Right ventricle myocardium superior (tissue), 1 donor: ENCODE data around the gene KRTAP9-6. TPM values are rescaled to one million over a fixed set of nuclear protein-coding genes. Genes with fewer than 3 reads are reported as not detected.
"Not testable (repeated sequence)": the region's sequence is repeated elsewhere in the genome, so short reads cannot be mapped to it uniquely, and the experiment has no call there.

ENCODE experiments used
- ATAC-seq: fragments of 200-7000 bp; cut with Tn5 transposase; one replicate; pipeline ENCODE4 v1.9.1; 2020; ENCODE audit warnings: mild to moderate bottlenecking; ENCODE audit not compliant: poor library complexity
- DNase-seq: peaks from one replicate; pipeline ENCODE4 v3.0.0-alpha.2; 2020
- intact Hi-C: fragments of 100-400 bp; cut with DNase I; formaldehyde crosslinking; loops from one replicate; pipeline ENCODE4 v1.11.2; 2022
- long read RNA-seq: library from polyadenylated mRNA; unstranded; transcript quantifications from one replicate; pipeline ENCODE4 v2.0.0, GENCODE V29; 2021
- total RNA-seq: library from RNA; stranded (reverse); fragmentation: NEBNext Ultra II Directional; extraction: Animal tissue kit (Norgen Biotek cat#: 25700); gene quantifications from one replicate; pipeline ENCODE4 v1.2.1, GENCODE V29; 2021
- donor health status: DM: no; HTN: yes; CAD: no; lungs with severe emphysema.

The KRTAP9-6 gene, protein sequence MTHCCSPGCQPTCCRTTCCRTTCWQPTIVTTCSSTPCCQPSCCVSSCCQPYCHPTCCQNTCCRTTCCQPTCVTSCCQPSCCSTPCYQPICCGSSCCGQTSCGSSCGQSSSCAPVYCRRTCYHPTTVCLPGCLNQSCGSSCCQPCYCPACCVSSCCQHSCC
- not detected for total RNA-seq
- long read RNA-seq = 0 reads

DNA sequence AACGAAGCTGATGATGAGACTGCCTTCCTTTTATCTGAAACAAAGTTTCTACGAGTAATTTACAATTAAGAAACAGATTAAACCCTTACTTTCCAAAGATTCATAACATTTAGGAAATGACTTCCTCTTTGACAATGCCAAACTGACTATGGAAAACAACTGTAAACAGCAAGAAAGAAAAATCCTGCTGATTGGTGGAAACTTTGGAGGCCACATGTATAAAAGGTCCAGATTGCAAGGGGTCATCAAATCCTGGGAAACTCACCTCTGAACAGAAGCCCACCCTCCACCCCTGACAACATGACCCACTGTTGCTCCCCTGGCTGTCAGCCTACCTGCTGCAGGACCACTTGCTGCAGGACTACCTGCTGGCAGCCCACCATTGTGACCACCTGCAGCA is at the start of gene KRTAP9-6:
Gene KRTAP9-6, plus strand, starts transcription at position 301 of the 400 bp plus-strand sequence. Its CDS starts 0 bp downstream, at position 301.
- ATAC-seq = no peak
- intact Hi-C loops = no loop called here
- DNase-seq = no peak

DNA sequence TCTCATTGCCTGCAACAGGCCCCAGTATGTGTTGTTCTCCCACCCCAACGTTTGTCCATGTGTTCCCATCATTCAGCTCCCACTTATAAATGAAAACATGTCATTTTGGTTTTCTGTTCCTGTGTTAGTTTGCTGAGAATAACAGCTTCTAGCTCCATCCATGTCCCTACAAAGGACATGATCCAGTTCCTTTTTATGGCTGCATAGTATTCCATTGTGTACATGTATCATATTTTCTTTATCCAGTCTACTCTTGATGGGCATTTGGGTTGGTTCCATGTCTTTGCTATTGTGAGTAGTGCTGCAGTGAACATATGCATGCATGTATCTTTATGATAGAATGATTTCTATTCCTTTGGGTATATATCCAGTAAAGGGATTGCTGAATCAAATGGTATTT is 49.5 kb upstream of the KRTAP9-6 start:
- intact Hi-C loops = no loop called here
- DNase-seq (no peak), ATAC-seq (no peak)

GRCh38 chr17:41223821-41224220 is 41.4 kb upstream of the KRTAP9-6 start:
- ATAC-seq (no peak), DNase-seq (no peak)
- intact Hi-C loops = no loop called here

- ATAC-seq (no peak), DNase-seq (no peak)
- intact Hi-C loops = no loop called here
Observed at GRCh38 chr17:41226051-41226450, 39.1 kb upstream of the KRTAP9-6 start.

DNA sequence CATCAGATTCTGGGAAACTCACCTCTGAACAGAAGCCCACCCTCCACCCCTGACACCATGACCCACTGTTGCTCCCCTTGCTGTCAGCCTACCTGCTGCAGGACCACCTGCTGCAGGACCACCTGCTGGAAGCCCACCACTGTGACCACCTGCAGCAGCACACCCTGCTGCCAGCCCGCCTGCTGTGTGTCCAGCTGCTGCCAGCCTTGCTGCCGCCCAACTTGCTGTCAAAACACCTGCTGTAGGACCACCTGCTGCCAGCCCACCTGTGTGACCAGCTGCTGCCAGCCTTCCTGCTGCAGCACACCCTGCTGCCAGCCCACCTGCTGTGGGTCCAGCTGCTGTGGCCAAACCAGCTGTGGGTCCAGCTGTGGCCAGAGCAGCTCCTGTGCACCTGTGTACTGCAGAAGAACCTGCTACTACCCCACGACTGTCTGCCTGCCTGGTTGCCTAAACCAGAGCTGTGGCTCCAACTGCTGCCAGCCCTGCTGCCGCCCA is 38.5 kb upstream of the KRTAP9-6 start, which contains the start of gene KRTAP9-2:
Gene KRTAP9-2, plus strand, starts transcription at position 51 of the 498 bp plus-strand sequence. Its CDS starts 7 bp downstream, at position 58.
- ATAC-seq, intact Hi-C loops: not testable (repeated sequence)

GRCh38 chr17:41230094-41230493 is 35.1 kb upstream of the KRTAP9-6 start:
- ATAC-seq = no peak
- intact Hi-C loops = no loop called here
- DNase-seq = no peak

More for the DNA sequence above, 38.5 kb upstream of the KRTAP9-6 start, which contains the start of gene KRTAP9-2:
- DNase-seq = not testable (repeated sequence)

DNA sequence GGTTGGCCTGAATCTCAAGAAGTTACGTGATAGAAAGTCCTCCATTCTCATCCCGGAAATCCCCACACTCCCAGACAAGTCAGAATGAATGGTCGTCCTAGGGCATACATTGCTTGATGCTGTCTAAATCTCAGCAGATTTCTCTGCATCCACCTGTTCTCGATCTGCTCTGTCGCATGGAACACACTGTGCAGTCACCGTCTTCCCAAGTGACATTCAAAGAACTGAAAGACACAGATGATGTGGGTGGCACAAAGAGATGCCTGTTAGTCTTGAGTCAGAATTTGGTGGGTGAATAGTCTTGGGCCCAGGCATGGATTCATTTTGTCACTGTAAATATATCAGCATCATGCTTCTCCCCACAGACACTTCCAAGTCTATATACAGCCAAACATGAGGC is 33.4 kb upstream of the KRTAP9-6 start:
- ATAC-seq = no peak
- DNase-seq = no peak
- intact Hi-C loops = no loop called here

GRCh38 chr17:41232399-41233105 is 32.6 kb upstream of the KRTAP9-6 start, which contains the start of gene KRTAP9-3:
KRTAP9-3 (plus strand) TSS chr17:41232449; CDS start chr17:41232502, 53 bp downstream.
- ATAC-seq, intact Hi-C loops, DNase-seq: not testable (repeated sequence)

DNA sequence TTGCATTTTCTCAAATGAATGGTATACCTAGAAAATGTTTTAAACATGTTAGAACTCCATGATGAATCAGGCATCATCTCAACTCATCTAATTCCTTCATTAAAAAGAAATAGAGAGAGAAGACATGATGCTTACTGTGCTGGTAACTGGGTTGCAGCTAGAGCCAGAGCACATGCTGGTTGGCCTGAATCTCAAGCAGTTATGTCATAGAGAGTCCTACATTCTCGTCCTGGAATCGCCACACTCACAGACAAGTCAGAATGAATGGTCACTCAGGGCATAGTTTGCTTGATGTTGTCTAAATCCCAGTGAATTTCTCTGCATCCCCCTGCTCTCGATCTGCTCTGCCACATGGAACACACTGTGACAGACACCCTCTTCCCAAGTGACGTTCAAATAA is 28.1 kb upstream of the KRTAP9-6 start:
- DNase-seq, intact Hi-C loops, ATAC-seq: not testable (repeated sequence)

DNA sequence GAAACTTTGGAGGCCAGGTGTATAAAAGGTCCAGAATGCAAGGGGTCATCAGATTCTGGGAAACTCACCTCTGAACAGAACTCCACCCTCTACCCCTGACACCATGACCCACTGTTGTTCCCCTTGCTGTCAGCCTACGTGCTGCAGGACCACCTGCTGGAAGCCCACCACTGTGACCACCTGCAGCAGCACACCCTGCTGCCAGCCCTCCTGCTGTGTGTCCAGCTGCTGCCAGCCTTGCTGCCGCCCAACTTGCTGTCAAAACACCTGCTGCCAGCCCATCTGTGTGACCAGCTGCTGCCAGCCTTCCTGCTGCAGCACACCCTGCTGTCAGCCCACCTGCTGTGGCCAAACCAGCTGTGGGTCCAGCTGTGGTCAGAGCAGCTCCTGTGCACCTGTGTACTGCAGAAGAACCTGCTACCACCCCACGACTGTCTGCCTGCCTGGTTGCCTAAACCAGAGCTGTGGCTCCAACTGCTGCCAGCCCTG is 27.2 kb upstream of the KRTAP9-6 start, which contains the start of gene KRTAP9-8:
Gene KRTAP9-8, plus strand, starts transcription at position 51 of the 489 bp plus-strand sequence. Its CDS starts 53 bp downstream, at position 104.
- intact Hi-C loops, ATAC-seq: not testable (repeated sequence)

GRCh38 chr17:41246995-41247787 is 18.0 kb upstream of the KRTAP9-6 start:
- ATAC-seq, intact Hi-C loops, DNase-seq: not testable (repeated sequence)

More for the DNA sequence above, 27.2 kb upstream of the KRTAP9-6 start, which contains the start of gene KRTAP9-8:
- DNase-seq = not testable (repeated sequence)

DNA sequence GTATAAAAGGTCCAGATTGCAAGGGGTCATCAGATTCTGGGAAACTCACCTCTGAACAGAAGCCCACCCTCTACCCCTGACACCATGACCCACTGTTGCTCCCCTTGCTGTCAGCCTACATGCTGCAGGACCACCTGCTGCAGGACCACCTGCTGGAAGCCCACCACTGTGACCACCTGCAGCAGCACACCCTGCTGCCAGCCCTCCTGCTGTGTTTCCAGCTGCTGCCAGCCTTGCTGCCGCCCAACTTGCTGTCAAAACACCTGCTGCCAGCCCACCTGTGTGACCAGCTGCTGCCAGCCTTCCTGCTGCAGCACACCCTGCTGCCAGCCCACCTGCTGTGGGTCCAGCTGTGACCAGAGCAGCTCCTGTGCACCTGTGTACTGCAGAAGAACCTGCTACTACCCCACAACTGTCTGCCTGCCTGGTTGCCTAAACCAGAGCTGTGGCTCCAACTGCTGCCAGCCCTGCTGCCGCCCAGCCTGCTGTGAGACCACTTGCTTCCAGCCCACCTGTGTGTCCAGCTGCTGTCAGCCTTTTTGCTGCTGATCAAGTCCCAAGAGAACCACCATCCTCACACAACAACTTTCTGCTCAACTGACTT is 15.4 kb upstream of the KRTAP9-6 start, which contains the start of gene KRTAP9-4:
Gene KRTAP9-4, plus strand, starts transcription at position 51 of the 604 bp plus-strand sequence. Its CDS starts 34 bp downstream, at position 85.
- intact Hi-C loops, DNase-seq, ATAC-seq: not testable (repeated sequence)

DNA sequence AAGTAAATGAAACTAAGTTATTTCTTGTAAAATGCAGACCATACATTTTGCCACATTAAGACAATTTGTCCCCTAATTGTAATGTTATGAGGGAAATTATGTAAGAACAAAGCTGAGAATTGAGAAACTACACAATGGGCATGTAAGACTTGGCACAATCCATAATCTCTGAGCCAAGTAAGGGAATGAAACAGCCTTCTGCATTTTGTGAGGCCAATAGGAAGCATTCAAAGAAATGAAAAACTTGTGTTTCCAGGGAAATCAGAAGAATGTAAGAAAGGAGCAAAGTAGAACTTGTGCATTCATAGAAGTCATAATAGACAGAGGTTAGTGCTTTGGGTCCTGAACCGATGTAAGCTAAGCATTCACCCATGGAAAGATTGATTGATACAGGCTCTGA is 13.9 kb upstream of the KRTAP9-6 start:
- intact Hi-C loops = no loop called here
- no peak for DNase-seq
- ATAC-seq = no peak

DNA sequence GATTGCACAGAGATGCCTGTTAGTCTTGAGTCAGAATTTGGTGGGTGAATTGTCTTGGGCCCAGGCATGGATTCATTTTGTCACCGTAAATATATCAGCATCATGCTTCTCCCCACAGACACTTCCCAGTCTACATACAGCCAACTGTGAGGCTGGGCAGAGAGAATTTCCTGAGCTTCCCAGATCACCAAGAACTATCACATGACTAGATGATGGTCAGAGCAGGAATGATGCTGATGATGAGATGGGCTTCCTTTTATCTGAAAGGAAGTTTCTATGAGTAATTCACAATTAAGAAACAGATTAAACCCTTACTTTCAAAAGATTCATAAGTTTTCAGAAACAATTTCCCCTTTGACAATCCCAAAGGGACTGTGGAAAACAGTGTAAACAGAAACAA is 10.3 kb upstream of the KRTAP9-6 start:
- no peak for ATAC-seq
- intact Hi-C loops = no loop called here
- DNase-seq = no peak

DNA sequence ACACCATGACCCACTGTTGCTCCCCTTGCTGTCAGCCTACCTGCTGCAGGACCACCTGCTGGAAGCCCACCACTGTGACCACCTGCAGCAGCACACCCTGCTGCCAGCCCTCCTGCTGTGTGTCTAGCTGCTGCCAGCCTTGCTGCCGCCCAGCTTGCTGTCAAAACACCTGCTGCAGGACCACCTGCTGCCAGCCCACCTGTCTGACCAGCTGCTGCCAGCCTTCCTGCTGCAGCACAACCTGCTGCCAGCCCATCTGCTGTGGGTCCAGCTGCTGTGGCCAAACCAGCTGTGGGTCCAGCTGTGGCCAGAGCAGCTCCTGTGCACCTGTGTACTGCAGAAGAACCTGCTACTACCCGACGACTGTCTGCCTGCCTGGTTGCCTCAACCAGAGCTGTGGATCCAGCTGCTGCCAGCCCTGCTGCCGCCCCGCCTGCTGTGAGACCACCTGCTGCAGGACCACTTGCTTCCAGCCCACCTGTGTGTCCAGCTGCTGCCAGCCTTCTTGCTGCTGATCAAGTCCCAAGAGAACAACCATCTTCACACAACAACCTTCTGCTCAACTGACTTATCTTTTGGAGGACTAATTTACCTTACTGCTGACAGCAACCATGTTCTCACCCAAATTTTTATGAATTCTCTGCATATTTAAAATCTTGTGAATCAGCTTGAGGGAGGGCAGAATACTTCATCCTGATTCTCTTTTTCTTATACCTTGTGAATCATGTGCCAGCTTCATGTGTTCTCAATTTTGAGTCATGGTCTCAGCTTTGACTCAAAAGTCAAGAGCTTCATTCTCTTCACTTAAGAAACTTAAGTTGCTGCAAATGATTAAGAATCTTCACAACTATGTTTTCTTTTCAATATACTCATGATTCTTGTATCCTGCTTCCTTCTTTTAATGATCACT is 9.5 kb upstream of the KRTAP9-6 start, which contains the start of gene KRTAP9-9:
Gene KRTAP9-9, plus strand, starts transcription at position 4 of the 910 bp plus-strand sequence.
- intact Hi-C loops, DNase-seq, ATAC-seq: not testable (repeated sequence)

DNA sequence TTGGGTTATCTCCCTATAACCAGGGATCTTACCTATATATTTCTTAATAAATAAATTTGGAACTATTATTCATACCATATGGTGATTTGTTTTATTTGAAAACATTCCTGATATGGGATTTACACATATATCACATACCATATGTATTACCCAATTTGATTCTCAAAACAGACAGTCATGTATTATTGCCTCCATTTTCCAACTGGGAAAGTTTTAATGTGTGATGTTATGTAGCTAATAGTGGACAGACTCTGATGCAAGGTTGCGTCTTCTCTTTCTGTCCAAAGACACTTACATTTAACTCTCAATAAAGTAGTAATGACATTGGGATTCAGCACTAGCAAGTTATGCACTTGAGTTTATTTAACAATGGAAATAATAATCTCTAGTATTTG is 8.9 kb upstream of the KRTAP9-6 start:
- ATAC-seq (no peak), DNase-seq (no peak)
- intact Hi-C loops = no loop called here

DNA sequence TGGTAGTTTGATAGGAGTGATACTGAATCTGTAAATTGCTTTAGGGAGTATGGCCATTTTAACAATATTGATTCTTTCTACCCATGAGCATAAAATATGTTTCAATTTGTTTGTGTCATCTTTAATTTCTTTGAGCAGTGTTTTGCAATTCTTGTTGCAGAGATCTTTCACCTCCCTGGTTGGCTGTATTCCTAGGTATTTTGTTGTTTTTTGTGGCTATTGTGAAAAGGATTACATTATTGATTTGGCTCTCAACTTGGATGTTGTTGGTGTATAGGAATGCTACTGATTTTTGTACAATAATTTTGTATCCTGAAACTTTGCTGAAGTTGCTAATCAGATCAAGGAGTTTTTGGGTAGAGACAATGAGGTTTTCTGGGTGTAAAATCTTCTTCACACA is 6.8 kb upstream of the KRTAP9-6 start:
- DNase-seq (no peak), ATAC-seq (no peak)
- intact Hi-C loops = no loop called here
